HG02610 (cell line): Measurements from ENCODE around the gene BAHCC1.

Experiments
- ATAC-seq: cut with Tn5 transposase; IDR thresholded peaks from one replicate; pipeline ENCODE4 v1.9.1; 2021; ENCODE audit warnings: mild to moderate bottlenecking, moderate library complexity; ENCODE audit not compliant: unreplicated experiment

Gene BAHCC1

DNA sequence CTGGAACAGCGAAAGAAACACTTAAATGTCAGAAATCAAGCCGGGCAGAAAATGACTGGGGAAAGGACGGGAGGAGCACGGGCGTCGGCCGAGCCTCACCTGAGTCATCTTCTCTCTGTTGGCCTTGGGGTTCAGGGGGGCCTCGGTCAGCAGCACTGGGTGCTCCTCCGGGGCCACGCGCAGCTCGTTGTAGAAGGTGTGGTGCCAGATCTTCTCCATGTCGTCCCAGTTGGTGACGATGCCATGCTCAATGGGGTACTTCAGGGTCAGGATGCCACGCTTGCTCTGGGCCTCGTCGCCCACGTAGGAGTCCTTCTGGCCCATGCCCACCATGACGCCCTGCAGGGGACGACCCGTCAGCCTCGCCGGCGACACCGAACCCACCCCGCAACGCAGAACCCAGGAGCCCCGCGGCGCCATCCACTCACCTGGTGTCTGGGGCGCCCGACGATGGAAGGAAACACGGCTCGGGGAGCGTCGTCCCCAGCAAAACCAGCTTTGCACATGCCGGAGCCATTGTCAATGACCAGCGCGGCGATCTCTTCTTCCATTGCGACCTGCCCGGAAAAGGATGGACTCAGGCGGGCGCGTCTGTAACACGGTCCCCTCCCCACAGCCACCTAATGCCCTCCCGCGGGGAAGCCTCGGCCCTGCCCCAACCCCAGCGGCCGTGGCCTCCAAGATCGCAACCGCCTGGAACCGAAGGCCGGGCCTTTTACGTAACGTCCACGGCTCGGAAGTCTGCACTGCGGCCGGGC is 116.7 kb downstream of the BAHCC1 start:
- no peak for ATAC-seq

DNA sequence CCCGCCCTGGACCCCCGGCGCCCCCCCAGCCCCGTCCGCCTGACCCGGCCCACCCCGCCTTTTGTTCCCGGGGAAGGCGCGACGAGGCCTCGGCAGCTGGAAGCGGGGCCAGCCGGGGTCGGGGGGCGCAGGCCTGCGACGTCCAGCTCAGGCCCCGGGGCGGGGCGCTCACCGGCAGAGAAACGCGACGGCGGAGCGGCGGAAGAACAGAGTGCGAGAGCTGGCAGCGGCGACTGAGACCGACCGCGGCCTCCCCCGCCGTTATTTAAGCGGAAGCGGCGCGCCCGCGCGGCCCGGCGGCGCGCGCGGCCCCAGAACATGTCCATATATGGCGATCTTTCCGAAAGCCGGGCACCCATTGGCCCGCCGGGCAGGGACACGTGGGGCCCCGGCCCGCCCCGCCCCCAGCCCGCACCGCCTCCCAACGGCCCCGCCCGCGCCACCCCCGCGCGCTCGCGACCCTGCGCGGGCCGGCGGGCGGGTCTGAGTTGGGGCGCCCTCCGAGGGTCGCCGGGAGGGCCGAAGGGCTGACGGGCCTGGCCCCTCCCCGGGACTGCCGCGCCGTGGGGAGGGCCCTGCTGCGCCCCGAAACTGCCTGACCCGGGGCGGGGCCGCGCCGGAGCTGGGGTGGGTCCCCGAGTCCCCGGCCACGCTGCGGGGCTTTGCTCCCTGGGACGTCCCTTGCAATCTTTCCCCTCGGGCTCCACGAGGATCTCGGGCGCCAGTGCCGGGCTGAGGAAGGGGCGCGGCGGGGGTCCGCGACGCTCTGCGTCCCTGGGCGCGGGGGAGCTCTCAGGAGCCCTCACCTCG is 117.5 kb downstream of the BAHCC1 start, which contains the start of gene ACTG1:
TSS of gene ACTG1 (minus strand) at position 238 of the 810 bp plus-strand sequence. CDS start 445 bp downstream, outside the sequence.
- no peak for ATAC-seq

DNA sequence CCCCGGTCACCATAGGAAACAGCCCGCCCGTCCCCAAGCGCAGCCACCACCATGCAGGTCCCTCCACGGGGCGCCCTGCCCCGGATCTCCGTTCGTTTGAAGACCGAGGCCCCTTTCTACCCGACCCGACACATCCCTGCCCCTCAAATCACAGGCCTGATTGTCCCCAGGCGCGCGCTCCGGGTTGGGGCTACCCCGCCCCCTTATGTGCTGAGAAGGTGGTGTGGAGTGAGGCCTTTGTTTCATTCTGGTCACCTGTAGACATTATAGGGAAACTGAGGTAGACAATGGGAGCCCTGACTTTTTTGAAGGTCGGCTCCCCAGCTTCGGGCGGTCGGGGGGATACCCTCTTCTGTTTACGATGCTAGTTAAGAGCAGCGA is 118.1 kb downstream of the BAHCC1 start:
- no peak for ATAC-seq

DNA sequence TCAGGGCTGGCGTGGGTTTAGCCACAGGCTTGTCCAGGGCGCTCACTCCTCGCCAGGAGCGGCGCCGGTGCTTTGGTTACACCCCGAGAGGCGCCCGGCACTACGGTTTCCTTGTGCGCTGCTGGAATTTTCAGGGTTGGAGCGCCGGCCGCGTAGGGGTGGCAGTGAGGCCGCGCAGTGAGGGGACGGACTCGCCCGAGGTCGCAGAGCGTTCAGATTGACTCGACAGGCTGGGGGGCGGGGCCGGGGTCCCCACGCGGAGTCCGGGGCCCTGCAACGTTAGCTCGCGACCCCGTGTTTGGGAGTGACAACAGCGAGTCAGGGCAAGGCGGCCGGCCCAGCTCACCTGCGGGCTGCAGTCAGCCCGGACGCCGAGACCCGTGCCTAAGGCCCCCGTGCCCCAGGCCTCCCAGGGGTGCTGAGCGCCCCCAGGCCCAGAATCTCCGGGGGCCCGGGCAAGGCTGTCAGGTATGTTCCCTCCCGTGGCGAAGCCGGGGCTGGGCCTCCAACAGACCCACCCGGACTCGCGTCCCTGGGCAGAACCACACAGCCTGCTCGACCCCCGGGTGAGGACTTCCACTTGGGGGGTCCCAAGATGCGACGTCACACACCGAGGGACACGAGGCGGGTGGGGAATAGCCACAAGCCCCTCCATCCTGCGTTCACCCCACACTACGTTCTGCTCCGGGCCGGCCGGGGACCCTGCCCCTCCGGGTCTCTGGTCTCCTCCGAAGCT is 118.7 kb downstream of the BAHCC1 start:
- no peak for ATAC-seq

- ATAC-seq, result no peak
Observed at GRCh38 chr17:81514489-81514738, 119.2 kb downstream of the BAHCC1 start.

DNA sequence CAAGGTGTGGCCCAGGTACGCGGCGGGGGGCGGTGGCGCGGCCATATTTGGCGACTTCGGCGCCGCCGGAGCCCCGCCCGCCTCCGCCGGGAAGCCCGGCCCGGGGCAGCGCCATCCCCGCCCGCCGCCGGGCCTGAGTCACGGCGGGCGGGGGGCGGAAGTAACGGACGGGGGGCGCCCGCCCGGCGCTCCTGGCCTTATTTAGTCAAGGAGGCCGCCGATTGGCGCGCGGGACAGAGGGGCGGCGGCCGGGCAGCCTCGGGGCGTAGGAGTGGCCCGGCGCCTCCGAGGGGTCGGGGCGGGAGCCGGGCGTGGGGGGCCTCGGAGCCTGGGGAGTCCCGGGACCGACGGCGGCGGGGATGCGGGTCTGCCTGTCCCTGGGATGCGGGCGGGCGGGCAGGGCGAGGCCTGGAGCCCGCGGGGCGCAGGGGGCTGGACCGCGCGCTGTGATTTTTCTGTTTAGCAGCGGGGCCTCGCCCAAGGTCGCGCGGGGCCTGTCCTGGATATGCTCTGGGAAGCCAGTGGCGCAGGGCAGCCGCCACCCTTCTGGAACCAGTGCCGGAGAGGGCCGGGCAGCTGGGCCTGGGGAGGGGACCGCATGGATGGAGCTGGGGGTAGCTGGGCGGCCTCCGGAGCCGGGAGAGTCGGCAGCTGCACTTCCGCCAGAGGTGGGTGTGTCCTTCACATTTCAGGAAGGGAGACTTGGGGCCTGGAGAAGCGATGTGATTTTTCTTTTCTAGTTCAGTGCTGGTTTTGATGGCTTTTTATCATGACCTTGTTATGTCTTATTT is 119.7 kb downstream of the BAHCC1 start:
- no peak for ATAC-seq

DNA sequence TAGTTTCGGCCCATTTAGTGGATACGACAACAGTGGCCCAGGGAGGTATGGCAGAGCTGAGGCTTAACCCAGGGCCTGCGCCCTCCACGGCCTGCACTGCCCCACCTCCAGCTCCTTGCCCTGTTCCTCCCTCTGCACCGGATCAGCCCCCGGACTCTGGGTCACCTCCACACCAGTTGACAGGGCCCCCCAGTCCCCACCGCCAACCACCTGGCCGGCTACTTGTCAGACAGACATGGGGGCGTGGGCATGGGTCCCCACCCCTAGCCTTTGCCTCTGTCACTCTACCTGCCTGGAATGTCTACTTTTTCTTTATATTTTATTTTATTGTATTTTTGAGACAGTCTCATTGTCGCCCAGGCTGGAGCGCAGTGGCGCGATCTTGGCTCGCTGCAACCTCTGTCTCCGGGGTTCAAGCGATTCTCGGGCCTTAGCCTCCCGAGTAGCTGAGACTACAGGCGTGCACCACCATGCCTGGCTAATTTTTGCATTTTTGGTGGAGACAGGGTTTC is 120.3 kb downstream of the BAHCC1 start:
- ATAC-seq, result no peak
